Spleen (tissue), 11 donors: ENCODE results near the gene SLC39A11. TPM values are rescaled to one million over a fixed set of nuclear protein-coding genes. Genes with fewer than 3 reads are reported as not detected.

Source experiments
- DNase-seq: peaks from one replicate; pipeline ENCODE4 v3.0.0-alpha.2; 2020
- H3K27ac ChIP-seq, 8 donors: fragments of 200-600 bp; sonication (generic) in 7 of 8; 1 replicate in 4 of 8; 2 replicates in 4 of 8; pipeline versions ENCODE4 v1.5.0 to v1.8.0; 2016 to 2021; ENCODE audit warnings: inconsistent platforms in 4 of 8, mild to moderate bottlenecking in 4 of 8, moderate library complexity in 1 of 8
- H3K27me3 ChIP-seq, 7 donors: fragments of 200-600 bp; sonication (generic) in 6 of 7; replicated peaks in 1 of 7; 1 replicate in 4 of 7; 2 replicates in 3 of 7; pipeline versions ENCODE4 v1.5.0 to v1.8.0; 2016 to 2021; ENCODE audit warnings: inconsistent platforms in 3 of 7, mild to moderate bottlenecking in 1 of 7
- H3K36me3 ChIP-seq, 6 donors: fragments of 200-600 bp; sonication (generic) in 5 of 6; 1 replicate in 4 of 6; 2 replicates in 2 of 6; pipeline versions ENCODE4 v1.5.0 to v1.8.0; 2016 to 2021; ENCODE audit warnings: inconsistent platforms in 2 of 6
- H3K4me1 ChIP-seq, 6 donors: fragments of 200-600 bp; sonication (generic) in 5 of 6; 1 replicate in 3 of 6; 2 replicates in 3 of 6; pipeline versions ENCODE4 v1.5.0 to v1.8.0; 2016 to 2021; ENCODE audit warnings: inconsistent platforms in 3 of 6
- H3K4me3 ChIP-seq, 8 donors: fragments of 200-600 bp; sonication (generic) in 7 of 8; 1 replicate in 4 of 8; 2 replicates in 4 of 8; pipeline versions ENCODE4 v1.5.0 to v1.8.0; 2016 to 2021; ENCODE audit warnings: inconsistent platforms in 4 of 8, mild to moderate bottlenecking in 4 of 8, moderate library complexity in 2 of 8
- H3K9me3 ChIP-seq, 8 donors: fragments of 200-600 bp; sonication (generic) in 7 of 8; 1 replicate in 4 of 8; 2 replicates in 4 of 8; pipeline versions ENCODE4 v1.5.0 to v1.8.0; 2016 to 2021; ENCODE audit warnings: inconsistent platforms in 4 of 8
- CTCF ChIP-seq, 11 experiments: fragments of 200-600 bp in 7 of 11; fragments of 450-650 bp in 4 of 11; sonication (generic) in 4 of 11; IDR thresholded peaks in 8 of 11; conservative IDR thresholded peaks in 3 of 11; 1 replicate in 7 of 11; 2 replicates in 4 of 11; pipeline versions ENCODE4 v1.4.0 to v1.8.0; 2016 to 2021; ENCODE audit warnings: antibody characterized with exemption in 11 of 11, inconsistent platforms in 4 of 11, mild to moderate bottlenecking in 1 of 11
- POLR2A ChIP-seq, 3 donors: fragments of 450-650 bp; IDR thresholded peaks; one replicate each; pipeline ENCODE4 v1.5.1; 2017; ENCODE audit warnings: antibody characterized with exemption in 3 of 3, mild to moderate bottlenecking in 1 of 3
- POLR2AphosphoS5 ChIP-seq, 3 donors: sonication (generic); formaldehyde crosslinking; IDR thresholded peaks; one replicate each; pipeline ENCODE4 v1.5.1; 2017; ENCODE audit warnings: antibody characterized with exemption in 3 of 3
- WGBS, 5 donors: extraction: QIAGEN DNeasy Blood & Tissue Kit in 3 of 5; methylation state at CpG; one replicate each; pipeline versions ENCODE4 v1.1.5 to v1.1.7; 2013 to 2018; 5-methylcytosine and 5-hydroxymethylcytosine counted together
- intact Hi-C: fragments of 100-400 bp; cut with DNase I; formaldehyde crosslinking; loops from one replicate; pipeline ENCODE4 v1.15.0; 2023; ENCODE audit warnings: low total_unique reads
- polyA plus RNA-seq, 3 donors: library from polyadenylated mRNA; stranded (reverse); fragments of 200-250 nt; gene quantifications; one replicate each; pipeline ENCODE4 v1.2.1, GENCODE V29; 2013
- total RNA-seq, 7 donors: library from RNA; depleted of rRNA in 3 of 7; stranded (reverse); fragments of >200 nt in 3 of 7; fragmentation: NEBNext Ultra II Directional in 4 of 7; extraction: Animal tissue kit (Norgen Biotek cat#: 25700) in 4 of 7; gene quantifications; one replicate each; pipeline versions ENCODE4 v1.1.0 to v1.2.1, GENCODE V29; 2016 to 2021
- donor health status: healthy with polysubstance abuse.
- donor health status: DM: no; HTN: no; CAD: no; lungs with moderate emphysema.
- donor health status: DM: no; HTN: no; CAD: no.
- donor health status: Bipolar disorder and iron deficiency.
- donor health status: healthy.
- donor health status: DM: no; HTN: no; CAD: no.
- donor health status: DM: yes; HTN: yes; CAD: no.

The SLC39A11 gene
- total and polyA plus RNA-seq, 10 donors = 4.1 to 45.2 (median 27.8) TPM

GRCh38 chr17:72726936-72727335 lies 365.6 kb downstream of the SLC39A11 start:
- Histone ChIP-seq H3K27ac (peak overlapping the region; percentile 2 to 71 (median 34)), H3K27me3 (no peaks in the 10 kb centered on the region), H3K9me3 (no peaks in the 10 kb centered on the region), H3K4me3 (peak overlapping the region in 3 of 8 donors; percentile 7 to 51 (median 12)), H3K4me1 (peaks cover 5 to 31% (median 13%) of the 10 kb centered on the region in 6 donors), H3K36me3 (peaks cover 0 to 12% (median 0%) of the 10 kb centered on the region in 6 donors)
- DNase-seq = no peak
- peak in 1 of 11 experiments; percentile 22 for TF ChIP-seq CTCF (IDR thresholded peaks at IDR 0.05 in 8 of 11, conservative IDR thresholded peaks at IDR 0.05 in 3 of 11)
- no peak for TF ChIP-seq POLR2AphosphoS5 (IDR thresholded peaks at IDR 0.05)
- TF ChIP-seq POLR2A (IDR thresholded peaks at IDR 0.05) = no peak
- 15 to 25% (median 20%) methylated on average over 9 of the region's 9 CpGs for WGBS, 5 donors
- intact Hi-C loops = loop anchor here (5.0 to 10.0 kb wide), 3 partner anchors 258 to 528 kb away; no protein-coding TSS in a partner anchor

GRCh38 chr17:72725433-72726068 lies 366.9 kb downstream of the SLC39A11 start:
- intact Hi-C loops = loop anchor here (5.0 to 10.0 kb wide), 3 partner anchors 259 to 529 kb away; no protein-coding TSS in a partner anchor

GRCh38 chr17:72724267-72724666 lies 368.2 kb downstream of the SLC39A11 start:
- Histone ChIP-seq H3K4me3 (no peak overlapping the region), H3K36me3 (peaks cover 0 to 12% (median 0%) of the 10 kb centered on the region in 6 donors), H3K27ac (no peak overlapping the region), H3K9me3 (no peaks in the 10 kb centered on the region), H3K27me3 (no peaks in the 10 kb centered on the region), H3K4me1 (peaks cover 5 to 44% (median 25%) of the 10 kb centered on the region in 6 donors)
- DNase-seq = no peak
- WGBS, 5 donors = 87 to 92% (median 90%) methylated on average over 2 of the region's 2 CpGs
- intact Hi-C loops = loop anchor here (10.0 kb wide), 2 partner anchors 261 to 531 kb away; no protein-coding TSS in a partner anchor
- TF ChIP-seq POLR2A (IDR thresholded peaks at IDR 0.05) (no peak), CTCF (IDR thresholded peaks at IDR 0.05 in 8 of 11, conservative IDR thresholded peaks at IDR 0.05 in 3 of 11) (no peak), POLR2AphosphoS5 (IDR thresholded peaks at IDR 0.05) (no peak)

More at GRCh38 chr17:72725433-72726068, 366.9 kb downstream of the SLC39A11 start:
- Histone ChIP-seq H3K4me1 (peaks cover 5 to 31% (median 14%) of the 10 kb centered on the region in 6 donors), H3K27me3 (no peaks in the 10 kb centered on the region), H3K36me3 (peaks cover 0 to 12% (median 0%) of the 10 kb centered on the region in 6 donors), H3K4me3 (no peak overlapping the region), H3K27ac (no peak overlapping the region), H3K9me3 (no peaks in the 10 kb centered on the region)
- DNase-seq = peak; percentile 82
- 24 to 30% (median 27%) methylated on average over 10 of the region's 10 CpGs for WGBS, 5 donors
- TF ChIP-seq CTCF (IDR thresholded peaks at IDR 0.05 in 8 of 11, conservative IDR thresholded peaks at IDR 0.05 in 3 of 11) (peak in 10 of 11 experiments; percentile 28 to 76 (median 63)), POLR2AphosphoS5 (IDR thresholded peaks at IDR 0.05) (no peak)

- WGBS, 5 donors = 90 to 97% (median 94%) methylated on average over 7 of the region's 7 CpGs
- Histone ChIP-seq H3K36me3 (peaks cover 0 to 12% (median 0%) of the 10 kb centered on the region in 6 donors), H3K9me3 (no peaks in the 10 kb centered on the region), H3K4me1 (peaks cover 5 to 48% (median 27%) of the 10 kb centered on the region in 6 donors), H3K27ac (no peak overlapping the region), H3K27me3 (no peaks in the 10 kb centered on the region), H3K4me3 (no peak overlapping the region)
- TF ChIP-seq CTCF (IDR thresholded peaks at IDR 0.05 in 8 of 11, conservative IDR thresholded peaks at IDR 0.05 in 3 of 11) = no peak
- TF ChIP-seq POLR2AphosphoS5 (IDR thresholded peaks at IDR 0.05) = no peak
- no peak for TF ChIP-seq POLR2A (IDR thresholded peaks at IDR 0.05)
- intact Hi-C loops = loop anchor here (10.0 kb wide), 2 partner anchors 261 to 531 kb away; no protein-coding TSS in a partner anchor
- no peak for DNase-seq
Observed at GRCh38 chr17:72723711-72724110, 368.8 kb downstream of the SLC39A11 start.
